ENCODE data around the gene SYNGR2.

- no peak for TF ChIP-seq CTBP1 (IDR thresholded peaks at IDR 0.05; ENCODE audit: borderline replicate concordance)
- TF ChIP-seq, protein P1, sequence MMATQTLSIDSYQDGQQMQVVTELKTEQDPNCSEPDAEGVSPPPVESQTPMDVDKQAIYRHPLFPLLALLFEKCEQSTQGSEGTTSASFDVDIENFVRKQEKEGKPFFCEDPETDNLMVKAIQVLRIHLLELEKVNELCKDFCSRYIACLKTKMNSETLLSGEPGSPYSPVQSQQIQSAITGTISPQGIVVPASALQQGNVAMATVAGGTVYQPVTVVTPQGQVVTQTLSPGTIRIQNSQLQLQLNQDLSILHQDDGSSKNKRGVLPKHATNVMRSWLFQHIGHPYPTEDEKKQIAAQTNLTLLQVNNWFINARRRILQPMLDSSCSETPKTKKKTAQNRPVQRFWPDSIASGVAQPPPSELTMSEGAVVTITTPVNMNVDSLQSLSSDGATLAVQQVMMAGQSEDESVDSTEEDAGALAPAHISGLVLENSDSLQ (IDR thresholded peaks at IDR 0.05): no peak
- TF ChIP-seq FOXA1 (IDR thresholded peaks at IDR 0.05): no peak
- TF ChIP-seq ELF4 (IDR thresholded peaks at IDR 0.05): no peak
- no peak for TF ChIP-seq BHLHE40 (IDR thresholded peaks at IDR 0.05; ENCODE audit: borderline replicate concordance)
- TF ChIP-seq SUZ12 (IDR thresholded peaks at IDR 0.05): no peak
- no peak for TF ChIP-seq NFRKB (IDR thresholded peaks at IDR 0.05)
- TF ChIP-seq SP1 (IDR thresholded peaks at IDR 0.05): no peak
- TF ChIP-seq ZNF384 (IDR thresholded peaks at IDR 0.05): no peak
- TF ChIP-seq FOXK2 (IDR thresholded peaks at IDR 0.05): no peak
- no peak for TF ChIP-seq LEF1 (IDR thresholded peaks at IDR 0.05; ENCODE audit: borderline replicate concordance)
- no peak for TF ChIP-seq HDGF (IDR thresholded peaks at IDR 0.05; ENCODE audit: borderline replicate concordance)
- no peak for TF ChIP-seq TARDBP (IDR thresholded peaks at IDR 0.05)
Measured at GRCh38 chr17:78122216-78122930, 46.0 kb upstream of the SYNGR2 start.

All from HEK293T (cell line).